HUES48 (cell line): ENCODE data around the gene SLC35E4.
A peak's percentile ranks its signal among the peaks of the same experiment; 100 is the strongest.

Source experiments
- H3K27ac ChIP-seq: one replicate; pipeline ENCODE4 v1.7.0; 2013; ENCODE audit warnings: low read depth, low read length, inconsistent platforms
- H3K27me3 ChIP-seq: 2 replicates; pipeline ENCODE4 v1.6.1; 2013; ENCODE audit warnings: mild to moderate bottlenecking, low read length; ENCODE audit not compliant: control insufficient read depth, insufficient read depth
- H3K36me3 ChIP-seq: 2 replicates; pipeline ENCODE4 v1.6.1; 2013; ENCODE audit warnings: low read length; ENCODE audit not compliant: control insufficient read depth, insufficient read depth
- H3K4me1 ChIP-seq: 2 replicates; pipeline ENCODE4 v1.6.1; 2013; ENCODE audit warnings: mild to moderate bottlenecking, low read length; ENCODE audit not compliant: control insufficient read depth, insufficient read depth
- H3K4me3 ChIP-seq: 2 replicates; pipeline ENCODE4 v1.5.1; 2013; ENCODE audit warnings: mild to moderate bottlenecking, low read depth, low read length
- H3K9ac ChIP-seq: 2 replicates; pipeline ENCODE4 v1.6.1; 2013; ENCODE audit warnings: mild to moderate bottlenecking, low read depth, low read length, moderate library complexity
- H3K9me3 ChIP-seq: 2 replicates; pipeline ENCODE4 v1.6.1; 2013; ENCODE audit warnings: low read length; ENCODE audit not compliant: control insufficient read depth, insufficient read depth

Gene SLC35E4

DNA sequence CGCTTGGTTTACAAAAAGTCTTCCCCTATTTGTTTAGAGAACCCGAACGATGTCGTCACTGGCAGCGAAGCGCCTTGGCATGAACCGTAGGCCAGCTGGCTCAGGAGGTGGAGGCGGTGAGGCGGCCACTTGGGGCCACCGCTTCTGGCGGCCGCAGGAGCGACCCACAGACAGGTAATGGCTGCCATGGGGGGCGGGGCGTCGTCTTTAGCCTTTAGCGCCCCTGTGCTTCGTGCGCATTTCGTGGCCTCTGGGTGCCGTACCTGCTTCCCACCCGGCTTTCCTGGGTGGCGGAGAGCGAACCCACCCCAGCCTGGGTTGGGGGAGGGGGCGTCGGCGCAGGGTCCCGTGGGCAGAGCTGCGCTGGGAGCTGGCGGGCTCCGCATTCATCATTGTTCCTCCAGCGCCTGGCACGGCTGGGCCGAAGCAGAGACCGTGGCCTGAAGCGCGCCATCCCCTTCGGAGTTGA lies 58.6 kb downstream of the SLC35E4 start:
- Histone ChIP-seq H3K36me3 (no peaks in the 10 kb centered on the region), H3K4me1 (peaks cover 6% of the 10 kb centered on the region; the same call in 1 of the 2 replicates), H3K27ac (peak overlapping the region; percentile 47), H3K9me3 (no peaks in the 10 kb centered on the region), H3K9ac (peak overlapping the region; percentile 72), H3K4me3 (peak overlapping the region; percentile 81), H3K27me3 (peaks cover 19% of the 10 kb centered on the region)

DNA sequence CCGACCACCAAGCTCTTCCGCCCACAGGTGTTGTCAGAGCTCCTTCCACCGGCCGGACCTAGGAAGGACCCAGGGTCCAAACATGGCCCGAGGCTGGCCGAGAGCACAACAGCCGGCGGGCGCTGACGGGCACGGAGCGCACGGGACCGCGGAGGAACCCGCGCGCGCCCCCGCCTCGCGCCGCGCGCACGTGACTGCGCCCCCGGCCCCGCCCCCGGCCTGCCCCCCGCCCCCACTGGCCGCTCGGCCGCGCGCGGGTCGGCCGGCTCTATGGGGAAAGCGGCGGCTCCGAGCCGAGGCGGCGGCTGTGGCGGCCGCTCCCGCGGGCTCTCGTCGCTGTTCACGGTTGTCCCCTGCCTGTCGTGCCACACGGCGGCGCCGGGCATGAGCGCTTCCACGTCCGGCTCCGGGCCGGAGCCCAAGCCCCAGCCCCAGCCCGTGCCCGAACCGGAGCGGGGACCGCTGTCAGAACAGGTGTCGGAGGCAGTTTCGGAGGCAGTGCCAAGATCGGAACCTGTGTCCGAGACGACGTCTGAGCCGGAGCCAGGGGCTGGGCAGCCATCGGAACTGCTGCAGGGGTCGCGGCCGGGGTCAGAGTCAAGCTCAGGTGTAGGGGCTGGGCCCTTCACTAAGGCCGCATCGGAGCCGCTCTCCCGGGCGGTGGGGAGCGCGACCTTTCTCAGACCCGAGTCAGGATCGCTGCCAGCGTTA lies 59.2 kb downstream of the SLC35E4 start, which contains the start of gene OSBP2:
Gene OSBP2, plus strand, starts transcription at position 235 of the 711 bp plus-strand sequence. Its CDS starts 36 bp downstream, at position 271.
- no peaks in the 10 kb centered on the region for H3K36me3 ChIP-seq
- H3K9me3 ChIP-seq = no peaks in the 10 kb centered on the region
- peak within 1 kb of the TSS; percentile 47 for H3K27ac ChIP-seq
- peaks cover 19% of the 10 kb centered on the region for H3K27me3 ChIP-seq
- peak within 1 kb of the TSS; percentile 89 for H3K4me3 ChIP-seq
- peaks cover 6% of the 10 kb centered on the region; the same call in 1 of the 2 replicates for H3K4me1 ChIP-seq
- H3K9ac ChIP-seq = peak within 1 kb of the TSS; percentile 72

DNA sequence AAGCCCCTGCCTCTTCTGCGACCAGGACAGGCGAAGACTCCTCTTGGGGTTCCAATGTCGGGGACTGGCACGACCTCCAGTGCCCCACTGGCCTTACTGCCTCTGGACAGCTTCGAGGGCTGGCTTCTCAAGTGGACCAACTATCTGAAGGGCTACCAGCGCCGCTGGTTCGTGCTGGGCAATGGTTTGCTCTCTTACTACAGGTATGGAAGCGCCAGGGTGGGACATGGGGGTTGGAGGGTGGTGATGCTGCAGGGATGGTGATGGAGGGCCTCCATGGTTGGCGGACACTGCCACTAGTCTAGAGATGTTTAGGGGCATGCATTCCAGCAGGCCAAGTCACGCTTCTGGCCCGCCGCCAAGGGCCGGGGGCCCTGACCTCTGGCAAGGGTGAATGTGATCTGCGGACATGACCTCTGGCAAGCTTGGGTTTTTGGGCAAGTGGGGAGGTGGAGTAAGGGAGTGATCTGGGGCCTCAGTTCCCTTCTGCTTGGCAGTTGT lies 59.8 kb downstream of the SLC35E4 start:
- Histone ChIP-seq H3K4me1 (peaks cover 6% of the 10 kb centered on the region; the same call in 1 of the 2 replicates), H3K27me3 (peaks cover 19% of the 10 kb centered on the region), H3K9me3 (no peaks in the 10 kb centered on the region), H3K27ac (no peak overlapping the region), H3K9ac (no peak overlapping the region), H3K36me3 (no peaks in the 10 kb centered on the region), H3K4me3 (peak overlapping the region; percentile 89)

DNA sequence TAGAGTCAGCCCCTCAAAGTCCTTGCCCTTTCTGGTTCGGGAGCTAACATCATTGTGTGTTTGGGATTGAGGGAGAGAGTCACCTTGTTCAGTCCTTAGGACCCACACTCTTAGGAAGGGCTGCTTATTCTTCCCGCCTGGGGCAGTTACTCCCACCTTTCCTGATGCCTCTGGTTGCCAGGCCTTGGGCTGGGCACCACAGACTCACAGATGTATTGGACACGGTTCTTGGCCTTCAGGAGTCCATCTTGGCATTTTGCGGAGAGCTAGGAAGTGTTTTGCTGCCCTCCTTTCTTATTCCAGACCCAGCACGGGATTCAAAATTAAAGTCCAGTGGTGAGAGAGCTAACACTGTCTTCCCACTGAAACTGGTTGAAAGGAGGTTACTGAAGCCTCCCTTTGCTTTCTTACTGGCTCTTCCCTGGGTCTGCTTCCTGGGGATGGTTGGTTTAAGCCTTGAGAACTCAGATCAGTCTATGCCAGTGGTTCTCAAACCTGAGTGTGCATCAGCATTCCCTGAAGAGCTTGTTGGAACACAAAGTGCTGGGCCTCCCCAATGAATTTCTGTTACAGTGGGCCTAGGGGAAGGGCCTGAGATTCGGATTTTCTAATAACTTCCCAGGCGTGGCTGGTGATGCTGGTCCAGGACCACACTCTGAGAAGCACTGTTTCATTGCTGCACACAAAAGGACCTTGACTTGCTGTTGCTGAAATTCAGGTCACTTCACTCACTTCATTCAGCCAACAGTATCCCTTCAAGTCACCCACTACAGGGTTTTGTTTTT lies 60.5 kb downstream of the SLC35E4 start:
- Histone ChIP-seq H3K27me3 (peaks cover 19% of the 10 kb centered on the region), H3K9ac (no peak overlapping the region), H3K9me3 (no peaks in the 10 kb centered on the region), H3K4me3 (peak overlapping the region; percentile 89; the same call in 1 of the 2 replicates), H3K36me3 (no peaks in the 10 kb centered on the region), H3K27ac (no peak overlapping the region), H3K4me1 (peaks cover 6% of the 10 kb centered on the region; the same call in 1 of the 2 replicates)
